ENCODE results near the gene TMPRSS3.

GRCh38 chr21:42384989-42385388, 10.9 kb downstream of the TMPRSS3 start:
- TF ChIP-seq CTCF (IDR thresholded peaks at IDR 0.05) (no peak), EP300 (IDR thresholded peaks at IDR 0.05) (no peak)
